Loucy (cell line): ENCODE measurements around the gene SCARB1.

Source experiments
- H2AFZ ChIP-seq: fragments of 200-600 bp; sonication (generic); 2 replicates; pipeline ENCODE4 v1.6.0; 2016; ENCODE audit warnings: antibody characterized with exemption, mild to moderate bottlenecking, low read length, moderate library complexity
- H3F3A ChIP-seq: fragments of 200-600 bp; 2 replicates; pipeline ENCODE4 v1.6.0; 2016; ENCODE audit warnings: antibody characterized with exemption, low read depth, mild to moderate bottlenecking
- H3K27me3 ChIP-seq: fragments of 200-600 bp; sonication (generic); 2 replicates; pipeline ENCODE4 v1.6.1; 2014; ENCODE audit warnings: low read length, mild to moderate bottlenecking; ENCODE audit not compliant: insufficient read depth, poor library complexity, severe bottlenecking
- H3K36me3 ChIP-seq: fragments of 200-600 bp; sonication (generic); 2 replicates; pipeline ENCODE4 v1.6.1; 2016; ENCODE audit warnings: low read length; ENCODE audit not compliant: insufficient read depth
- H3K4me1 ChIP-seq: fragments of 200-600 bp; sonication (generic); 2 replicates; pipeline ENCODE4 v1.5.1; 2014; ENCODE audit warnings: low read length, mild to moderate bottlenecking; ENCODE audit not compliant: insufficient read depth, poor library complexity, severe bottlenecking
- H3K4me2 ChIP-seq: fragments of 200-600 bp; sonication (generic); 2 replicates; pipeline ENCODE4 v1.6.0; 2014; ENCODE audit warnings: antibody characterized with exemption, low read length, low read depth, mild to moderate bottlenecking; ENCODE audit not compliant: poor library complexity, severe bottlenecking
- H3K4me3 ChIP-seq: fragments of 200-600 bp; sonication (generic); 2 replicates; pipeline ENCODE4 v1.5.1; 2014; ENCODE audit warnings: low read length, mild to moderate bottlenecking, mixed read lengths; ENCODE audit not compliant: poor library complexity, severe bottlenecking
- H3K79me2 ChIP-seq: fragments of 200-600 bp; sonication (generic); 2 replicates; pipeline ENCODE4 v1.6.1; 2014; ENCODE audit warnings: low read length; ENCODE audit not compliant: insufficient read depth
- H3K9ac ChIP-seq: fragments of 200-600 bp; sonication (generic); 2 replicates; pipeline ENCODE4 v1.6.0; 2014; ENCODE audit warnings: mild to moderate bottlenecking, low read depth, low read length, moderate library complexity; ENCODE audit not compliant: poor library complexity, severe bottlenecking
- H3K9me2 ChIP-seq: fragments of 200-600 bp; sonication (generic); replicated peaks from 2 replicates; pipeline ENCODE4 v1.6.1; 2016; ENCODE audit warnings: low read depth, low read length, mixed read lengths
- H3K9me3 ChIP-seq: fragments of 200-600 bp; sonication (generic); 2 replicates; pipeline ENCODE4 v1.6.1; 2014; ENCODE audit warnings: mild to moderate bottlenecking, antibody characterized with exemption, low read length, low read depth; ENCODE audit not compliant: insufficient read depth
- H4K20me1 ChIP-seq: fragments of 200-600 bp; sonication (generic); 2 replicates; pipeline ENCODE4 v1.6.0; 2014; ENCODE audit warnings: antibody characterized with exemption, low read length, mild to moderate bottlenecking; ENCODE audit not compliant: insufficient read depth, poor library complexity, severe bottlenecking
- EZH2phosphoT487 ChIP-seq: fragments of 200-600 bp; IDR thresholded peaks from 2 replicates; pipeline ENCODE4 v1.6.1; 2018; ENCODE audit warnings: antibody characterized with exemption, mild to moderate bottlenecking, moderate library complexity, borderline replicate concordance
- TF ChIP-seq, protein P1 (sequence below): fragments of 200-600 bp; sonication (generic); conservative IDR thresholded peaks from 2 replicates; pipeline ENCODE4 v1.5.1; 2014; ENCODE audit warnings: mild to moderate bottlenecking, antibody characterized with exemption, low read length

The SCARB1 gene

DNA sequence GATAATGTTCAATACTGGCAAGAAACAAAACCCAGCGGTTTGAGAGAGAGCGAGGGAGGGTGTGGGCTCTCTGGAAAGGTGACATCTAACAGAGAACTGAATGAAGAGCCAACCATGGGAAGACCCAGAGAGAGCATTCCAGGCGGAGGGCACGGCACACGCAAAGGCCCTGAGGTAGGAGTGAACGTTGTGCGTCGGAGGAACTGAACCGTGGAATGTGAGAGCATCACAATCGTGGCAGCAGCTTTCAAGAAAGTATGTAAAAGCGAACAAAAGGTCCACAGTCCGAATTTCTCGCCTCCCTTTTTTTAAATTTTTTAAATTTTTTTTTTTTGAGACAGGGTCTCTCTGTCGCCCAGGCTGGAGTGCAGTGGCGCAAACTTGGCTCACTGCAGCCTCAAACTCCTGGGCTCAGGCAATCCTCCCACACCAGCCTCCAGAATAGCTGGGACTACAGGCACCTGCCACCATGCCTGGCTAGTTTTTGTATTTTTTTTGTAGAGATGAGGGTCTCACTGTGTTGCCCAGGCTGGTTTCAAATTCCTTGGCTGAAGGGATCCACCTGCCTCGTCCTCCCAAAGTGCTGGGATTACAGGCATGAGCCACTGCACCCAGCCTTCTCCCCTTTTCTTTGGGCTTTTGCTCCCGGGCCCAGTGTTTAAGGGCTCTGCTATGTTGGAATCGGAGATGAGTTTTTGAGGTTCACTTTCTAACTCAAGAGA, 15.3 kb upstream of the SCARB1 start:
- H3K4me3 ChIP-seq, result no peak overlapping the region
- no peaks in the 10 kb centered on the region for H3K9me2 ChIP-seq
- no peak overlapping the region for H3K4me2 ChIP-seq
- TF ChIP-seq, protein P1, sequence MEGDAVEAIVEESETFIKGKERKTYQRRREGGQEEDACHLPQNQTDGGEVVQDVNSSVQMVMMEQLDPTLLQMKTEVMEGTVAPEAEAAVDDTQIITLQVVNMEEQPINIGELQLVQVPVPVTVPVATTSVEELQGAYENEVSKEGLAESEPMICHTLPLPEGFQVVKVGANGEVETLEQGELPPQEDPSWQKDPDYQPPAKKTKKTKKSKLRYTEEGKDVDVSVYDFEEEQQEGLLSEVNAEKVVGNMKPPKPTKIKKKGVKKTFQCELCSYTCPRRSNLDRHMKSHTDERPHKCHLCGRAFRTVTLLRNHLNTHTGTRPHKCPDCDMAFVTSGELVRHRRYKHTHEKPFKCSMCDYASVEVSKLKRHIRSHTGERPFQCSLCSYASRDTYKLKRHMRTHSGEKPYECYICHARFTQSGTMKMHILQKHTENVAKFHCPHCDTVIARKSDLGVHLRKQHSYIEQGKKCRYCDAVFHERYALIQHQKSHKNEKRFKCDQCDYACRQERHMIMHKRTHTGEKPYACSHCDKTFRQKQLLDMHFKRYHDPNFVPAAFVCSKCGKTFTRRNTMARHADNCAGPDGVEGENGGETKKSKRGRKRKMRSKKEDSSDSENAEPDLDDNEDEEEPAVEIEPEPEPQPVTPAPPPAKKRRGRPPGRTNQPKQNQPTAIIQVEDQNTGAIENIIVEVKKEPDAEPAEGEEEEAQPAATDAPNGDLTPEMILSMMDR, result no peak
- TF ChIP-seq EZH2phosphoT487, result no peak
- H3K4me1 ChIP-seq, result no peaks in the 10 kb centered on the region
- H3K27me3 ChIP-seq, result no peaks in the 10 kb centered on the region
- H3K36me3 ChIP-seq, result no peaks in the 10 kb centered on the region
- no peak overlapping the region for H3K9ac ChIP-seq
- no peaks in the 10 kb centered on the region for H3K79me2 ChIP-seq
- no peaks in the 10 kb centered on the region for H4K20me1 ChIP-seq
- no peaks in the 10 kb centered on the region for H3K9me3 ChIP-seq
- H3F3A ChIP-seq, result no peaks in the 10 kb centered on the region
- H2AFZ ChIP-seq, result no peak overlapping the region

DNA sequence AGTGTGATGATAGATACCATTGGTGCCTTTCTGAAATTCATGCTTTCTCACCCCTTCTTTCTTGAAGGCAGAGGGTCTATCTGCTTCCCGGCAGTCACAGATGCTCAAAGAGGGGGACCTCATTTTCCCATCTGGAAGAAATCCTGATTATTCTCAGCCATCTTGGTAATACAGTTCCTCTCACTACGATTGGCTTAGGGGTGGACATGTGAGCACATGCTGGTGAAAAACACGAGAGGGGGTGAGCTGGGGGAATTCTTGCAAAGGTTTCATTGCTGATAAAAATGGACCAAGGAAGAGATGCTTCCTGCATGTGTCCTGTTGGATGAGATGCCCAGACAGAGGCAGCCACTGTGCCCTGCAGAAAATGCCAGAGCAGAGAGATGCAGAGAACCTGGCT, 13.8 kb upstream of the SCARB1 start:
- Histone ChIP-seq H3K9ac (no peak overlapping the region), H3K4me2 (no peak overlapping the region), H3K36me3 (no peaks in the 10 kb centered on the region), H4K20me1 (no peaks in the 10 kb centered on the region), H3K79me2 (no peaks in the 10 kb centered on the region), H3K4me1 (no peaks in the 10 kb centered on the region), H2AFZ (no peak overlapping the region), H3F3A (no peaks in the 10 kb centered on the region), H3K9me2 (no peaks in the 10 kb centered on the region), H3K27me3 (no peaks in the 10 kb centered on the region), H3K4me3 (no peak overlapping the region), H3K9me3 (no peaks in the 10 kb centered on the region)
- TF ChIP-seq, protein P1, result no peak
- no peak for TF ChIP-seq EZH2phosphoT487

DNA sequence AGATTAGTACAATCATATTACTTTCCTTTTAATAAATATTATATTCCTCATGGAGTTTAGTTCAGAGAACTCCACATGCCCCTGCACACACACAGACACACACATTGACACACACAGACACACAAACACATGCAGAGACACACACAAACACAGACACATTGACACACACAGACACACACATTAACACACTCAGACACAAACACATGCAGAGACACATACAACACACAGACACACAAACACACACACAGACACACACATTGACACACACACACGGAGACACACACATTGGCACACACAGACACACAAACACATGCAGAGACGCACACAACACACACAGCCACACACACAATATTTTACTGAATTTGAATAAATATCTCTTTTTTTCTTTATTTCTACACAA, 12.5 kb upstream of the SCARB1 start:
- H3K9me3 ChIP-seq, result no peaks in the 10 kb centered on the region
- H3K9ac ChIP-seq, result no peak overlapping the region
- H4K20me1 ChIP-seq, result no peaks in the 10 kb centered on the region
- TF ChIP-seq, protein P1, result no peak
- no peak for TF ChIP-seq EZH2phosphoT487
- H3F3A ChIP-seq, result no peaks in the 10 kb centered on the region
- no peaks in the 10 kb centered on the region for H3K4me1 ChIP-seq
- no peak overlapping the region for H3K4me2 ChIP-seq
- no peaks in the 10 kb centered on the region for H3K36me3 ChIP-seq
- H3K79me2 ChIP-seq, result no peaks in the 10 kb centered on the region
- H2AFZ ChIP-seq, result no peak overlapping the region
- no peaks in the 10 kb centered on the region for H3K9me2 ChIP-seq
- no peaks in the 10 kb centered on the region for H3K27me3 ChIP-seq
- H3K4me3 ChIP-seq, result no peak overlapping the region
